ENCODE data around the gene CHRND.

The CHRND gene

GRCh38 chr2:232525791-232526371 lies at the start of gene CHRND:
Gene CHRND, plus strand, starts transcription at chr2:232526160. Its CDS starts 56 bp downstream, at chr2:232526216.
- no peak for DNase-seq

- no peak for DNase-seq
Observed at GRCh38 chr2:232476791-232477190, 49.2 kb upstream of the CHRND start.

GRCh38 chr2:232477751-232478510 lies 48.0 kb upstream of the CHRND start:
- no peak for DNase-seq

GRCh38 chr2:232478571-232479340 lies 47.2 kb upstream of the CHRND start:
- no peak for DNase-seq

- DNase-seq, result no peak
Observed at GRCh38 chr2:232479341-232480200, 46.4 kb upstream of the CHRND start.

- DNase-seq, result no peak
Observed at GRCh38 chr2:232480201-232481190, 45.5 kb upstream of the CHRND start.

GRCh38 chr2:232481322-232482140 lies 44.4 kb upstream of the CHRND start:
- no peak for DNase-seq

- no peak for DNase-seq
Observed at GRCh38 chr2:232482301-232483238, 43.4 kb upstream of the CHRND start.

GRCh38 chr2:232483311-232483922 lies 42.5 kb upstream of the CHRND start:
- DNase-seq, result no peak

GRCh38 chr2:232483923-232484627 lies 41.9 kb upstream of the CHRND start:
- no peak for DNase-seq

GRCh38 chr2:232484628-232485347 lies 41.2 kb upstream of the CHRND start:
- no peak for DNase-seq

- DNase-seq, result no peak
Observed at GRCh38 chr2:232485348-232485756, 40.6 kb upstream of the CHRND start.

GRCh38 chr2:232485757-232486557 lies 40.0 kb upstream of the CHRND start:
- DNase-seq, result no peak

GRCh38 chr2:232486558-232487384 lies 39.2 kb upstream of the CHRND start:
- DNase-seq, result no peak

- no peak for DNase-seq
Observed at GRCh38 chr2:232487385-232488096, 38.4 kb upstream of the CHRND start, which contains the start of gene ECEL1. Gene ECEL1, minus strand, starts transcription at chr2:232487834. Its CDS starts 1,181 bp downstream, at chr2:232486653.
